ENCODE measurements around the gene RENBP. TPM values are rescaled to one million over a fixed set of nuclear protein-coding genes. Genes with fewer than 3 reads are reported as not detected.

RENBP gene
- total and polyA plus RNA-seq, 4 donors = 1.0 to 7.9 (median 7.0) TPM

- no peak for TF ChIP-seq SP1 (IDR thresholded peaks at IDR 0.05)
- TF ChIP-seq, protein P1, sequence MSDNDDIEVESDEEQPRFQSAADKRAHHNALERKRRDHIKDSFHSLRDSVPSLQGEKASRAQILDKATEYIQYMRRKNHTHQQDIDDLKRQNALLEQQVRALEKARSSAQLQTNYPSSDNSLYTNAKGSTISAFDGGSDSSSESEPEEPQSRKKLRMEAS (IDR thresholded peaks at IDR 0.05) = no peak
Measured at GRCh38 chrX:153897899-153898298, 46.5 kb downstream of the RENBP start (continued).

DNA sequence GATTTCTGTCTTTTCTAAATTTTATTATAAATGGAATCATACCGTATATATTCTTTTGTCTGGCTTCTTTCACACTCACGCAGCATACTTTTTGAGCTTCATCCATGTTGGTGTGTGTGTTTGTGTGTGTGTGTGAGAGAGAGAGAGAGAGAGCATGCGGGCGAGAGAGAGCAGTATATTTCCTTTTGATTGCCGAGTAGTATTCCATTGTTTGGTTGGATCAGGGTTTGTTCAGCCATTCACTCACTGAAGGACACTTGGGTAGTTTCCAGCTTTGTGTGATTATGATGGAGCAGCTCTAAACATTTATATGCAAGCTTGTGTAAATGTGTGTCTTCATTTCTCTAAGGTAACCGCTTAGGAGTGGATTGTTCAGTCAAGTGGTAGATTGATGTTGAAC, 55.3 kb downstream of the RENBP start:
- Histone ChIP-seq H3K4me3 (ENCODE audit: low read depth in 1 of 3, low read length in 3 of 3) (no peak overlapping the region), H3K9ac (ENCODE audit: low read depth in 1 of 2, low read length in 2 of 2) (no peak overlapping the region), H3K27me3 (ENCODE audit: control insufficient read depth in 4 of 4, insufficient read depth in 4 of 4, low read length in 3 of 4) (peaks cover 0 to 6% (median under 1%) of the 10 kb centered on the region in 4 donors), H3K27ac (ENCODE audit: low read depth in 1 of 2, low read length in 2 of 2) (no peak overlapping the region), H3K4me1 (ENCODE audit: control insufficient read depth in 4 of 4, insufficient read depth in 4 of 4, low read length in 3 of 4) (peaks cover 0 to 2% (median 0%) of the 10 kb centered on the region in 4 donors), H3K9me3 (ENCODE audit: control insufficient read depth in 4 of 4, low read length in 3 of 4) (no peaks in the 10 kb centered on the region), H3K36me3 (ENCODE audit: control insufficient read depth in 4 of 4, insufficient read depth in 3 of 4, low read depth in 1 of 4, low read length in 3 of 4) (no peaks in the 10 kb centered on the region)
- WGBS = 91% methylated on average over 6 of the region's 6 CpGs
- DNase-seq (ENCODE audit: low spot score) = no peak
- no peak for TF ChIP-seq SP1 (IDR thresholded peaks at IDR 0.05)
- TF ChIP-seq, protein P1 (IDR thresholded peaks at IDR 0.05) = no peak
- no peak for TF ChIP-seq ATF3 (IDR thresholded peaks at IDR 0.05)
- no peak for TF ChIP-seq FOXA2 (IDR thresholded peaks at IDR 0.05)

GRCh38 chrX:153888344-153888743, 56.1 kb downstream of the RENBP start:
- no peaks in the 10 kb centered on the region for H3K36me3 ChIP-seq (ENCODE audit: control insufficient read depth in 4 of 4, insufficient read depth in 3 of 4, low read depth in 1 of 4, low read length in 3 of 4)
- H3K4me1 ChIP-seq (ENCODE audit: control insufficient read depth in 4 of 4, insufficient read depth in 4 of 4, low read length in 3 of 4) = peaks cover 0 to 2% (median 0%) of the 10 kb centered on the region in 4 donors
- no peak overlapping the region for H3K27ac ChIP-seq (ENCODE audit: low read depth in 1 of 2, low read length in 2 of 2)
- no peak for DNase-seq (ENCODE audit: low spot score)
- H3K27me3 ChIP-seq (ENCODE audit: control insufficient read depth in 4 of 4, insufficient read depth in 4 of 4, low read length in 3 of 4) = peaks cover 0 to 6% (median under 1%) of the 10 kb centered on the region in 4 donors
- no peak overlapping the region for H3K9ac ChIP-seq (ENCODE audit: low read depth in 1 of 2, low read length in 2 of 2)
- H3K4me3 ChIP-seq (ENCODE audit: low read depth in 1 of 3, low read length in 3 of 3) = no peak overlapping the region
- H3K9me3 ChIP-seq (ENCODE audit: control insufficient read depth in 4 of 4, low read length in 3 of 4) = no peaks in the 10 kb centered on the region
- TF ChIP-seq NR2F2 (IDR thresholded peaks at IDR 0.05) (no peak), YY1 (IDR thresholded peaks at IDR 0.05) (no peak), HNF4A (conservative IDR thresholded peaks at IDR 0.05) (no peak), SP1 (IDR thresholded peaks at IDR 0.05) (no peak), EGR1 (IDR thresholded peaks at IDR 0.05; ENCODE audit: low read depth in 2 of 2) (no peak), RXRA (IDR thresholded peaks at IDR 0.05) (no peak), TAF1 (conservative IDR thresholded peaks at IDR 0.05) (no peak), FOXA1 (IDR thresholded peaks at IDR 0.05) (no peak), HNF4G (IDR thresholded peaks at IDR 0.05) (no peak), GABPA (IDR thresholded peaks at IDR 0.05 in 1 of 2, conservative IDR thresholded peaks at IDR 0.05 in 1 of 2) (no peak), JUND (IDR thresholded peaks at IDR 0.05) (no peak), RAD21 (IDR thresholded peaks at IDR 0.05) (no peak)
- TF ChIP-seq, protein P2, sequence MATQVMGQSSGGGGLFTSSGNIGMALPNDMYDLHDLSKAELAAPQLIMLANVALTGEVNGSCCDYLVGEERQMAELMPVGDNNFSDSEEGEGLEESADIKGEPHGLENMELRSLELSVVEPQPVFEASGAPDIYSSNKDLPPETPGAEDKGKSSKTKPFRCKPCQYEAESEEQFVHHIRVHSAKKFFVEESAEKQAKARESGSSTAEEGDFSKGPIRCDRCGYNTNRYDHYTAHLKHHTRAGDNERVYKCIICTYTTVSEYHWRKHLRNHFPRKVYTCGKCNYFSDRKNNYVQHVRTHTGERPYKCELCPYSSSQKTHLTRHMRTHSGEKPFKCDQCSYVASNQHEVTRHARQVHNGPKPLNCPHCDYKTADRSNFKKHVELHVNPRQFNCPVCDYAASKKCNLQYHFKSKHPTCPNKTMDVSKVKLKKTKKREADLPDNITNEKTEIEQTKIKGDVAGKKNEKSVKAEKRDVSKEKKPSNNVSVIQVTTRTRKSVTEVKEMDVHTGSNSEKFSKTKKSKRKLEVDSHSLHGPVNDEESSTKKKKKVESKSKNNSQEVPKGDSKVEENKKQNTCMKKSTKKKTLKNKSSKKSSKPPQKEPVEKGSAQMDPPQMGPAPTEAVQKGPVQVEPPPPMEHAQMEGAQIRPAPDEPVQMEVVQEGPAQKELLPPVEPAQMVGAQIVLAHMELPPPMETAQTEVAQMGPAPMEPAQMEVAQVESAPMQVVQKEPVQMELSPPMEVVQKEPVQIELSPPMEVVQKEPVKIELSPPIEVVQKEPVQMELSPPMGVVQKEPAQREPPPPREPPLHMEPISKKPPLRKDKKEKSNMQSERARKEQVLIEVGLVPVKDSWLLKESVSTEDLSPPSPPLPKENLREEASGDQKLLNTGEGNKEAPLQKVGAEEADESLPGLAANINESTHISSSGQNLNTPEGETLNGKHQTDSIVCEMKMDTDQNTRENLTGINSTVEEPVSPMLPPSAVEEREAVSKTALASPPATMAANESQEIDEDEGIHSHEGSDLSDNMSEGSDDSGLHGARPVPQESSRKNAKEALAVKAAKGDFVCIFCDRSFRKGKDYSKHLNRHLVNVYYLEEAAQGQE (IDR thresholded peaks at IDR 0.05) = no peak
- TF ChIP-seq, protein P1 (IDR thresholded peaks at IDR 0.05) = no peak
- TF ChIP-seq, protein P3, sequence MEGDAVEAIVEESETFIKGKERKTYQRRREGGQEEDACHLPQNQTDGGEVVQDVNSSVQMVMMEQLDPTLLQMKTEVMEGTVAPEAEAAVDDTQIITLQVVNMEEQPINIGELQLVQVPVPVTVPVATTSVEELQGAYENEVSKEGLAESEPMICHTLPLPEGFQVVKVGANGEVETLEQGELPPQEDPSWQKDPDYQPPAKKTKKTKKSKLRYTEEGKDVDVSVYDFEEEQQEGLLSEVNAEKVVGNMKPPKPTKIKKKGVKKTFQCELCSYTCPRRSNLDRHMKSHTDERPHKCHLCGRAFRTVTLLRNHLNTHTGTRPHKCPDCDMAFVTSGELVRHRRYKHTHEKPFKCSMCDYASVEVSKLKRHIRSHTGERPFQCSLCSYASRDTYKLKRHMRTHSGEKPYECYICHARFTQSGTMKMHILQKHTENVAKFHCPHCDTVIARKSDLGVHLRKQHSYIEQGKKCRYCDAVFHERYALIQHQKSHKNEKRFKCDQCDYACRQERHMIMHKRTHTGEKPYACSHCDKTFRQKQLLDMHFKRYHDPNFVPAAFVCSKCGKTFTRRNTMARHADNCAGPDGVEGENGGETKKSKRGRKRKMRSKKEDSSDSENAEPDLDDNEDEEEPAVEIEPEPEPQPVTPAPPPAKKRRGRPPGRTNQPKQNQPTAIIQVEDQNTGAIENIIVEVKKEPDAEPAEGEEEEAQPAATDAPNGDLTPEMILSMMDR (IDR thresholded peaks at IDR 0.05; ENCODE audit: low read depth, low read length, missing input control) = no peak
- TF ChIP-seq, protein P4, sequence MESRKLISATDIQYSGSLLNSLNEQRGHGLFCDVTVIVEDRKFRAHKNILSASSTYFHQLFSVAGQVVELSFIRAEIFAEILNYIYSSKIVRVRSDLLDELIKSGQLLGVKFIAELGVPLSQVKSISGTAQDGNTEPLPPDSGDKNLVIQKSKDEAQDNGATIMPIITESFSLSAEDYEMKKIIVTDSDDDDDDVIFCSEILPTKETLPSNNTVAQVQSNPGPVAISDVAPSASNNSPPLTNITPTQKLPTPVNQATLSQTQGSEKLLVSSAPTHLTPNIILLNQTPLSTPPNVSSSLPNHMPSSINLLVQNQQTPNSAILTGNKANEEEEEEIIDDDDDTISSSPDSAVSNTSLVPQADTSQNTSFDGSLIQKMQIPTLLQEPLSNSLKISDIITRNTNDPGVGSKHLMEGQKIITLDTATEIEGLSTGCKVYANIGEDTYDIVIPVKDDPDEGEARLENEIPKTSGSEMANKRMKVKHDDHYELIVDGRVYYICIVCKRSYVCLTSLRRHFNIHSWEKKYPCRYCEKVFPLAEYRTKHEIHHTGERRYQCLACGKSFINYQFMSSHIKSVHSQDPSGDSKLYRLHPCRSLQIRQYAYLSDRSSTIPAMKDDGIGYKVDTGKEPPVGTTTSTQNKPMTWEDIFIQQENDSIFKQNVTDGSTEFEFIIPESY (IDR thresholded peaks at IDR 0.05) = no peak
- 53% methylated on average over 6 of the region's 6 CpGs for WGBS

All from liver (tissue), 9 donors.